Retinal pigment epithelial cell (primary cell): Measurements from ENCODE around the gene CARD19.

Experiments used
- DNase-seq: peaks from one replicate; pipeline ENCODE4 v3.0.0-alpha.2; 2010; ENCODE audit warnings: low read depth
- H3K4me3 ChIP-seq: 2 replicates; pipeline ENCODE4 v1.5.1; 2011; ENCODE audit warnings: mild to moderate bottlenecking, low read length, control low read depth, moderate library complexity
- TF ChIP-seq, protein P1 (sequence below): conservative IDR thresholded peaks from 2 replicates; pipeline ENCODE4 v1.5.1; 2011; ENCODE audit warnings: low read depth, low read length, control low read depth, inconsistent platforms

The CARD19 gene

GRCh38 chr9:93148721-93149120 is 52.7 kb downstream of the CARD19 start:
- H3K4me3 ChIP-seq, result no peak overlapping the region
- DNase-seq, result no peak
- TF ChIP-seq, protein P1, sequence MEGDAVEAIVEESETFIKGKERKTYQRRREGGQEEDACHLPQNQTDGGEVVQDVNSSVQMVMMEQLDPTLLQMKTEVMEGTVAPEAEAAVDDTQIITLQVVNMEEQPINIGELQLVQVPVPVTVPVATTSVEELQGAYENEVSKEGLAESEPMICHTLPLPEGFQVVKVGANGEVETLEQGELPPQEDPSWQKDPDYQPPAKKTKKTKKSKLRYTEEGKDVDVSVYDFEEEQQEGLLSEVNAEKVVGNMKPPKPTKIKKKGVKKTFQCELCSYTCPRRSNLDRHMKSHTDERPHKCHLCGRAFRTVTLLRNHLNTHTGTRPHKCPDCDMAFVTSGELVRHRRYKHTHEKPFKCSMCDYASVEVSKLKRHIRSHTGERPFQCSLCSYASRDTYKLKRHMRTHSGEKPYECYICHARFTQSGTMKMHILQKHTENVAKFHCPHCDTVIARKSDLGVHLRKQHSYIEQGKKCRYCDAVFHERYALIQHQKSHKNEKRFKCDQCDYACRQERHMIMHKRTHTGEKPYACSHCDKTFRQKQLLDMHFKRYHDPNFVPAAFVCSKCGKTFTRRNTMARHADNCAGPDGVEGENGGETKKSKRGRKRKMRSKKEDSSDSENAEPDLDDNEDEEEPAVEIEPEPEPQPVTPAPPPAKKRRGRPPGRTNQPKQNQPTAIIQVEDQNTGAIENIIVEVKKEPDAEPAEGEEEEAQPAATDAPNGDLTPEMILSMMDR, result no peak

DNA sequence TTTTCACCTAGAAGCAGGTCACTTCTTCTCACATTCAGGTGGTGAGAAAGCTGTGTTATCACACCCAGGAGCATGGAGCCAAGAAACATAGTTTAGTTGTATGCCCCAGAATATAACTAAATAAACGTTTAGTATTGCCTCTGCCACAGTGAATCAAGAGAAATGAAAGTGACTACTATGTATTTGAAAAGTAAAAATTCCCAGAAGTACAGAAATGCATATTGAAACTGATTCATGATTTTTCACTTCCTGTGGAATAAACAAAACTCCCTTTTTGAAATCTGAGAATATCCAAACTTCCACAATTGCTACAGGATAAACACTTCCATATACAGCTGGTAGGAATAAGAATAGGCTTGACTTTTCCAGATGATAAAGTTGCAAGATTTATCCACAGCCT is 53.3 kb downstream of the CARD19 start:
- TF ChIP-seq, protein P1, result no peak
- H3K4me3 ChIP-seq, result no peak overlapping the region
- DNase-seq, result no peak

DNA sequence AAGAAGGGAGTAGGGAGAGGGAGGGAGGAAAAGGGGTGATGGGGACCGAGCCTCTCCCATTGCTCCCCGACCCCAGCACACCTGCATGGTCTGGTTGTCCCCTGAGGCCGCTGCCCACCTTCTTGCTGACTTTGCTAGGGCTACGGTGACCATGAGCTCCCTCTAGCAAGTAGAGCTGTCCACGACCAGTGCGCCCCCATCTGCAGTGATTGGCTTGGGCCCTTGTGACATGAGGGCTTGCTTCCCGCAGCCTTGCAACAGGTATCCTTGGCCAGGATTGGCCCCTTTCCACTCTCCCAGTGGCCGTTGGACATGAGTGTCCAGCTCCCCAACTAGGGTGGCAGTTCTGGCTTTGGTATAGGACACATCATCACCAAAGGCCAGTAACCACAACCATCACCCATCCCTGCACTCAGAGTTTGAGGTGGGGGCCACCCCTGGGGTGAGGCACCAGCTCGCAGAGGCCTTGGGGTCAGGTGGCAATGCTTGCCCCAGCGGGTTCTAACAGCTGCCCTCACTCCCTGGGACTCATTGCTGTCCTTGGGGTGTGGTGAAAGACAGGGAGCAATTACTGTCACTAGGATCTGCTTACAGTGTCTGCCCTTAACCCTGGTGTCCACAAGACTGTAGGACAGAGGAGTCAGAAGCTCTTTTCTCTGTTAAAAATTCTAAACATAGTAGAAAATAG is 55.2 kb downstream of the CARD19 start:
- no peak for DNase-seq
- no peak overlapping the region for H3K4me3 ChIP-seq
- TF ChIP-seq, protein P1, result no peak

GRCh38 chr9:93154293-93154903 is 58.4 kb downstream of the CARD19 start:
- no peak overlapping the region for H3K4me3 ChIP-seq
- TF ChIP-seq, protein P1, result peak; percentile 91
- no peak for DNase-seq

GRCh38 chr9:93155716-93156474 is 59.9 kb downstream of the CARD19 start:
- TF ChIP-seq, protein P1, result no peak
- no peak for DNase-seq
- no peak overlapping the region for H3K4me3 ChIP-seq

DNA sequence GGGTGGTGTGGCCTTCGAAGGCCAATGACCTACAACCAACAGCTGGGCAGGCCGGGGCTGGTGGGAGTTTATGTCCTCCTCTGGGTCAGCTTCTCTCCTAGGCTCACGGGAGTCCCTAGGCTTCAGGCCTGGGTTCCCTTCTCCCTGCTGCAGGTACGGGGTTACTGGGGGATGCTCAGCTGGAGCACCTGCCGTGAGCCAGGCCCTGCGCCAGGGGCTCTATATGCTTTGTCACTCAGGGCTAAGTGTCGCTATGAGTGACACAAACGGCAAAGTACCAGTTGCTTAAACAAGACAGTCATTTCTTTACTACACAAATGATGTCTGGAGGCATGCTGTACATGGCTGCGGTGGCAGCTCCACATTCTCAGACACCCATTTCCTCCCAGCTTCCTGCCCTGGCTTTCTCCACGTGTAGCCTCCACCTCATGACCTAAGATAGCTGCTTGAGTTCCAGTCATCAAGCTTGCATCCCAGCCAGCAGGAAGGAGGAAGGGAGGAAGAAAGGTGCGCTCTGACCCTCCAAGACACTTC is 60.5 kb downstream of the CARD19 start:
- H3K4me3 ChIP-seq, result no peak overlapping the region
- no peak for DNase-seq
- TF ChIP-seq, protein P1, result no peak
